ENCODE measurements around the gene ATP8A2. TPM values are rescaled to one million over a fixed set of nuclear protein-coding genes. Genes with fewer than 3 reads are reported as not detected.
"Not testable (repeated sequence)": the region's sequence is repeated elsewhere in the genome, so short reads cannot be mapped to it uniquely, and the experiment has no call there.

Gene ATP8A2
- total RNA-seq, 2 experiments from 2014 or later, result 0.22 to 0.42 TPM

GRCh38 chr13:26051657-26052311, 680.0 kb downstream of the ATP8A2 start, which contains the start of gene SHISA2:
TSS of gene SHISA2 (minus strand) at chr13:26052016. CDS start at chr13:26050975, 1,041 bp downstream.
- Mint-ChIP-seq H3K27me3 (peaks cover 57% of the 10 kb centered on the region), H3K9me3 (no peaks in the 10 kb centered on the region), H3K27ac (no peak within 1 kb of the TSS), H3K4me3 (peak within 1 kb of the TSS; percentile 65), H3K36me3 (ENCODE audit: low read depth) (no peaks in the 10 kb centered on the region), H3K4me1 (peaks cover 26% of the 10 kb centered on the region)
- peak; percentile 33 for DNase-seq
- POLR2A ChIA-PET, result interaction anchor here (0.6 kb wide), 1 partner anchor 231 kb away, joined by 4 read pairs; no protein-coding TSS in a partner anchor
- CTCF ChIA-PET, result no interaction called here

- no peaks in the 10 kb centered on the region for H3K9me3 Mint-ChIP-seq
- peak overlapping the region; percentile 65 for H3K4me3 Mint-ChIP-seq
- H3K27me3 Mint-ChIP-seq, result peaks cover 59% of the 10 kb centered on the region
- peaks cover 26% of the 10 kb centered on the region for H3K4me1 Mint-ChIP-seq
- H3K36me3 Mint-ChIP-seq (ENCODE audit: low read depth), result no peaks in the 10 kb centered on the region
- no peak for DNase-seq
- POLR2A ChIA-PET, result interaction anchor here (0.6 kb wide), 1 partner anchor 232 kb away, joined by 4 read pairs; no protein-coding TSS in a partner anchor
- CTCF ChIA-PET, result no interaction called here
- no peak overlapping the region for H3K27ac Mint-ChIP-seq
Measured at GRCh38 chr13:26052337-26052736, 680.6 kb downstream of the ATP8A2 start.

- Mint-ChIP-seq H3K36me3 (ENCODE audit: low read depth) (no peaks in the 10 kb centered on the region), H3K9me3 (no peaks in the 10 kb centered on the region), H3K27me3 (peaks cover 59% of the 10 kb centered on the region), H3K4me1 (peaks cover 28% of the 10 kb centered on the region), H3K27ac (no peak overlapping the region), H3K4me3 (no peak overlapping the region)
- ChIA-PET CTCF (no interaction called here), POLR2A (interaction anchor here (0.7 kb wide), 1 partner anchor 178 kb away, joined by 3 read pairs; no protein-coding TSS in a partner anchor)
- no peak for DNase-seq
Measured at GRCh38 chr13:26053418-26053980, 681.7 kb downstream of the ATP8A2 start.

- POLR2A ChIA-PET, result no interaction called here
- CTCF ChIA-PET, result no interaction called here
- Mint-ChIP-seq H3K27me3 (peaks cover 52% of the 10 kb centered on the region), H3K4me1 (peaks cover 27% of the 10 kb centered on the region), H3K36me3 (ENCODE audit: low read depth) (no peaks in the 10 kb centered on the region), H3K9me3 (no peaks in the 10 kb centered on the region), H3K27ac (no peak overlapping the region), H3K4me3 (no peak overlapping the region)
- DNase-seq, result no peak
Measured at GRCh38 chr13:26054896-26055295, 683.1 kb downstream of the ATP8A2 start.

GRCh38 chr13:26058704-26059103, 686.9 kb downstream of the ATP8A2 start:
- Mint-ChIP-seq H3K36me3 (ENCODE audit: low read depth) (no peaks in the 10 kb centered on the region), H3K27ac (no peak overlapping the region), H3K4me1 (peaks cover 17% of the 10 kb centered on the region), H3K4me3 (no peak overlapping the region), H3K27me3 (peaks cover 44% of the 10 kb centered on the region), H3K9me3 (no peaks in the 10 kb centered on the region)
- POLR2A ChIA-PET, result no interaction called here
- CTCF ChIA-PET, result no interaction called here
- DNase-seq, result no peak

GRCh38 chr13:26060357-26060756, 688.6 kb downstream of the ATP8A2 start:
- peaks cover 11% of the 10 kb centered on the region for H3K4me1 Mint-ChIP-seq
- no peak overlapping the region for H3K4me3 Mint-ChIP-seq
- CTCF ChIA-PET, result no interaction called here
- no peaks in the 10 kb centered on the region for H3K36me3 Mint-ChIP-seq (ENCODE audit: low read depth)
- H3K9me3 Mint-ChIP-seq, result no peaks in the 10 kb centered on the region
- DNase-seq, result no peak
- H3K27me3 Mint-ChIP-seq, result peaks cover 35% of the 10 kb centered on the region
- POLR2A ChIA-PET, result no interaction called here
- H3K27ac Mint-ChIP-seq, result no peak overlapping the region

GRCh38 chr13:26061256-26061655, 689.5 kb downstream of the ATP8A2 start:
- POLR2A ChIA-PET, result no interaction called here
- DNase-seq, result no peak
- H3K9me3 Mint-ChIP-seq, result no peaks in the 10 kb centered on the region
- H3K36me3 Mint-ChIP-seq (ENCODE audit: low read depth), result no peaks in the 10 kb centered on the region
- H3K27me3 Mint-ChIP-seq, result peaks cover 27% of the 10 kb centered on the region
- H3K27ac Mint-ChIP-seq, result no peak overlapping the region
- no peak overlapping the region for H3K4me3 Mint-ChIP-seq
- peaks cover 11% of the 10 kb centered on the region for H3K4me1 Mint-ChIP-seq
- CTCF ChIA-PET, result interaction anchor here (0.6 kb wide), 1 partner anchor 630 kb away, joined by 4 read pairs; no protein-coding TSS in a partner anchor

- ChIA-PET CTCF (interaction anchor here (0.7 kb wide), 1 partner anchor 306 kb away, joined by 3 read pairs; no protein-coding TSS in a partner anchor), POLR2A (no interaction called here)
- Mint-ChIP-seq H3K36me3 (ENCODE audit: low read depth) (no peaks in the 10 kb centered on the region), H3K27ac (no peak overlapping the region), H3K9me3 (no peaks in the 10 kb centered on the region), H3K4me1 (peaks cover 11% of the 10 kb centered on the region), H3K4me3 (no peak overlapping the region), H3K27me3 (peaks cover 27% of the 10 kb centered on the region)
- DNase-seq, result no peak
Measured at GRCh38 chr13:26061947-26062346, 690.2 kb downstream of the ATP8A2 start.

- H3K27ac Mint-ChIP-seq, result no peak overlapping the region
- peak; percentile 59 for DNase-seq
- peaks cover 19% of the 10 kb centered on the region for H3K27me3 Mint-ChIP-seq
- no peak overlapping the region for H3K4me3 Mint-ChIP-seq
- H3K9me3 Mint-ChIP-seq, result no peaks in the 10 kb centered on the region
- peaks cover 11% of the 10 kb centered on the region for H3K4me1 Mint-ChIP-seq
- CTCF ChIA-PET, result interaction anchor here (1.0 kb wide), 1 partner anchor 488 kb away, joined by 3 read pairs; no protein-coding TSS in a partner anchor
- POLR2A ChIA-PET, result no interaction called here
- H3K36me3 Mint-ChIP-seq (ENCODE audit: low read depth), result no peaks in the 10 kb centered on the region
Measured at GRCh38 chr13:26062853-26063444, 691.2 kb downstream of the ATP8A2 start.

GRCh38 chr13:26066492-26066891, 694.7 kb downstream of the ATP8A2 start:
- H3K36me3 Mint-ChIP-seq (ENCODE audit: low read depth); H3K4me1 Mint-ChIP-seq; H3K9me3 Mint-ChIP-seq; DNase-seq; H3K4me3 Mint-ChIP-seq; H3K27ac Mint-ChIP-seq; POLR2A ChIA-PET; CTCF ChIA-PET: not testable (repeated sequence)
- H3K27me3 Mint-ChIP-seq, result peaks cover 12% of the 10 kb centered on the region

GRCh38 chr13:26067601-26068000, 695.8 kb downstream of the ATP8A2 start:
- POLR2A ChIA-PET, result no interaction called here
- H3K36me3 Mint-ChIP-seq (ENCODE audit: low read depth), result no peaks in the 10 kb centered on the region
- H3K9me3 Mint-ChIP-seq, result no peaks in the 10 kb centered on the region
- no peak overlapping the region for H3K27ac Mint-ChIP-seq
- peaks cover 2% of the 10 kb centered on the region for H3K4me1 Mint-ChIP-seq
- H3K4me3 Mint-ChIP-seq, result no peak overlapping the region
- DNase-seq, result no peak
- H3K27me3 Mint-ChIP-seq, result peaks cover 16% of the 10 kb centered on the region
- CTCF ChIA-PET, result no interaction called here

- CTCF ChIA-PET; H3K36me3 Mint-ChIP-seq (ENCODE audit: low read depth); H3K4me3 Mint-ChIP-seq; H3K27ac Mint-ChIP-seq; DNase-seq; H3K9me3 Mint-ChIP-seq; POLR2A ChIA-PET; H3K4me1 Mint-ChIP-seq: not testable (repeated sequence)
- H3K27me3 Mint-ChIP-seq, result peaks cover 12% of the 10 kb centered on the region
Measured at GRCh38 chr13:26068372-26068771, 696.6 kb downstream of the ATP8A2 start.

GRCh38 chr13:26069642-26070041, 697.9 kb downstream of the ATP8A2 start:
- peaks cover 19% of the 10 kb centered on the region for H3K27me3 Mint-ChIP-seq
- CTCF ChIA-PET, result interaction anchor here (0.5 kb wide), 1 partner anchor 227 kb away, joined by 5 read pairs; no protein-coding TSS in a partner anchor
- H3K4me1 Mint-ChIP-seq; H3K9me3 Mint-ChIP-seq; H3K36me3 Mint-ChIP-seq (ENCODE audit: low read depth); DNase-seq; H3K4me3 Mint-ChIP-seq; POLR2A ChIA-PET; H3K27ac Mint-ChIP-seq: not testable (repeated sequence)

All from activated CD4-positive, alpha-beta T cell treated with anti-CD3 and anti-CD28 coated beads, Interleukin-2, amount 10 ng/mL, durations not matched to agents 7 days and 5 days (primary cell).